PC-3 (cell line): ENCODE measurements around the gene PADI6. TPM values are rescaled to one million over a fixed set of nuclear protein-coding genes. Genes with fewer than 3 reads are reported as not detected.
A peak's percentile ranks its signal among the peaks of the same experiment; 100 is the strongest.

ENCODE experiments used
- ATAC-seq: fragments of 200-7000 bp; cut with Tn5 transposase; 2 replicates; pipeline ENCODE4 v1.9.1; 2020; ENCODE audit warnings: mild to moderate bottlenecking, moderate library complexity
- BruUV-seq: library from RNA; stranded (reverse); fragments of 400-500 nt; replicated peaks from 2 replicates; lab custom pipeline; 2021; lab: Mats Ljungman, UMichigan
- CTCF ChIA-PET: fragments of 300-600 bp; sonication (Branson Sonifier 250); formaldehyde crosslinking; loops from one replicate; lab custom pipeline; 2022; ENCODE audit warnings: antibody characterized with exemption; lab: Charles Lee
- POLR2A ChIA-PET: fragments of 300-600 bp; sonication (Branson Sonifier 250); formaldehyde crosslinking; loops from one replicate; lab custom pipeline; 2022; ENCODE audit warnings: antibody characterized with exemption; ENCODE audit not compliant: unreplicated experiment; lab: Charles Lee
- DNase-seq: peaks from one replicate; pipeline ENCODE4 v3.0.0-alpha.2; 2015
- H2AFZ ChIP-seq: fragments of 300-600 bp; sonication (generic); 2 replicates; pipeline ENCODE4 v1.6.0; 2016; ENCODE audit warnings: antibody characterized with exemption, low read length
- H3F3A ChIP-seq: fragments of 300-600 bp; sonication (generic); one replicate; pipeline ENCODE4 v1.6.0; 2017; ENCODE audit warnings: antibody characterized with exemption, low read length, control low read depth, mild to moderate bottlenecking; ENCODE audit not compliant: unreplicated experiment
- H3K27ac ChIP-seq: fragments of 300-600 bp; sonication (generic); 2 replicates; pipeline ENCODE4 v1.5.1; 2016; ENCODE audit warnings: mild to moderate bottlenecking, low read length
- H3K27me3 ChIP-seq: fragments of 300-600 bp; sonication (generic); 2 replicates; pipeline ENCODE4 v1.6.1; 2016; ENCODE audit warnings: low read length, mixed read lengths
- H3K36me3 ChIP-seq: fragments of 300-600 bp; sonication (generic); 2 replicates; pipeline ENCODE4 v1.6.1; 2016; ENCODE audit warnings: low read depth, mixed run types, low read length, mixed read lengths
- H3K4me1 ChIP-seq: fragments of 300-600 bp; sonication (generic); 2 replicates; pipeline ENCODE4 v1.5.1; 2016; ENCODE audit warnings: low read length; ENCODE audit not compliant: insufficient read depth
- H3K4me2 ChIP-seq: fragments of 300-600 bp; sonication (generic); 2 replicates; pipeline ENCODE4 v1.6.0; 2016; ENCODE audit warnings: low read length
- H3K4me3 ChIP-seq: fragments of 300-600 bp; sonication (generic); 2 replicates; pipeline ENCODE4 v1.5.1; 2016; ENCODE audit warnings: mild to moderate bottlenecking, low read length, mixed read lengths
- H3K79me2 ChIP-seq: fragments of 300-600 bp; sonication (generic); 2 replicates; pipeline ENCODE4 v1.6.1; 2017; ENCODE audit warnings: low read length, mixed read lengths
- H3K9ac ChIP-seq: fragments of 300-600 bp; sonication (generic); 2 replicates; pipeline ENCODE4 v1.6.0; 2016; ENCODE audit warnings: mild to moderate bottlenecking, low read length
- H3K9me2 ChIP-seq: fragments of 300-600 bp; sonication (generic); replicated peaks from 2 replicates; pipeline ENCODE4 v1.6.1; 2016; ENCODE audit warnings: mixed run types, low read length, mixed read lengths
- H3K9me3 ChIP-seq: fragments of 300-600 bp; sonication (generic); 2 replicates; pipeline ENCODE4 v1.6.1; 2016; ENCODE audit warnings: low read length, mixed read lengths
- H4K20me1 ChIP-seq: fragments of 300-600 bp; sonication (generic); 2 replicates; pipeline ENCODE4 v1.6.1; 2016; ENCODE audit warnings: low read length, mixed read lengths
- EZH2 ChIP-seq: fragments of 300-600 bp; sonication (generic); IDR thresholded peaks from one replicate; pipeline ENCODE4 v1.6.1; 2017; ENCODE audit warnings: antibody characterized with exemption, mild to moderate bottlenecking, low read length; ENCODE audit not compliant: unreplicated experiment
- EZH2phosphoT487 ChIP-seq: fragments of 300-600 bp; sonication (generic); IDR thresholded peaks from 2 replicates; pipeline ENCODE4 v1.6.1; 2018; ENCODE audit warnings: mild to moderate bottlenecking, antibody characterized with exemption, low read length, borderline replicate concordance
- intact Hi-C: fragments of 100-400 bp; cut with micrococcal nuclease; formaldehyde crosslinking; loops from 2 replicates; pipeline ENCODE4 v1.9.0; 2023
- total RNA-seq: library from RNA; depleted of rRNA; stranded (reverse); fragments of >200 nt; gene quantifications from 2 replicates; pipeline ENCODE4 v1.2.3, GENCODE V29; 2014
- TF ChIP-seq, protein P1 (sequence below): fragments of 300-600 bp; sonication (generic); conservative IDR thresholded peaks from 2 replicates; pipeline ENCODE4 v1.5.1; 2017; ENCODE audit warnings: antibody characterized with exemption, low read depth, mild to moderate bottlenecking, low read length

The PADI6 gene
- total RNA-seq, 1 experiment from 2014 or later: not detected

DNA sequence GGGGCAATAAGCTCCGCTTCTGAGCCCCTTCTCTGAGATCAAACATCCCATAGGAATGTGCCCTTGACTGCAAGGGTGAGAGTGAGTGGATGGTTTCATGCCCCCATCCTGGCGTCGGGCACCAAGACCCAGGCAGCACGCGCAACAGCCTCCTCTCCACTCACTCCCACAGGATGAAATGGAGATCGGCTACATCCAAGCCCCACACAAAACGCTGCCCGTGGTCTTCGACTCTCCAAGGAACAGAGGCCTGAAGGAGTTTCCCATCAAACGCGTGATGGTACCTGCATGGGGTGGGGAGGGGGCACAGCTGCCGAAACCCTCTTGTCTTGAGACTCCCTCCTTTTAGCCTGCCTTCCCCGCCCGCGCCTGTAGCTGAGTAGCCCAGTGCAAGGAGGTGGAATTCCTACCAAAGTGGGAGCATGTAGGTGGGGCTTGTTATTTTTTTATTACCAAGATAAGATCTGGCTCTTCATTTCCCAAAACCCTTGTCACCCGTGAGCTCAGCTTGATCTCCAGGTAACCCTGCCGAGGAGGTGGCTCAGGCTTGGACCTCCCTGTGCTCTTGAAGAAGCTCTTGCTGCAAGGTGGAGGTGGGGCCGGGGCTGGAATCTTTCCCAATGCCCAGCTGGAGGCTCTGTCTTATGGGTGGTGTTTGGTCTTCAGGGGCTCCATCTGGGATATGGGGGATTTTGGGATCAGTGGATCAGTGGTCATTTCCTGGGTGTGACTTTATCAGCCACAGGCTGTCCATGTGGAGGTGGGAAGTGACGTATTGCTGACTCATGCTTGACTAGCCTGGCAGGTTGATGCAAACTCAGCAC is 24.0 kb upstream of the PADI6 start:
- TSS peak; percentile 74 for BruUV-seq
- H3K79me2 ChIP-seq: no peaks in the 10 kb centered on the region
- peak overlapping the region; percentile 70 for H3K9ac ChIP-seq
- no peak for TF ChIP-seq EZH2
- no peak for TF ChIP-seq EZH2phosphoT487
- TF ChIP-seq, protein P1, sequence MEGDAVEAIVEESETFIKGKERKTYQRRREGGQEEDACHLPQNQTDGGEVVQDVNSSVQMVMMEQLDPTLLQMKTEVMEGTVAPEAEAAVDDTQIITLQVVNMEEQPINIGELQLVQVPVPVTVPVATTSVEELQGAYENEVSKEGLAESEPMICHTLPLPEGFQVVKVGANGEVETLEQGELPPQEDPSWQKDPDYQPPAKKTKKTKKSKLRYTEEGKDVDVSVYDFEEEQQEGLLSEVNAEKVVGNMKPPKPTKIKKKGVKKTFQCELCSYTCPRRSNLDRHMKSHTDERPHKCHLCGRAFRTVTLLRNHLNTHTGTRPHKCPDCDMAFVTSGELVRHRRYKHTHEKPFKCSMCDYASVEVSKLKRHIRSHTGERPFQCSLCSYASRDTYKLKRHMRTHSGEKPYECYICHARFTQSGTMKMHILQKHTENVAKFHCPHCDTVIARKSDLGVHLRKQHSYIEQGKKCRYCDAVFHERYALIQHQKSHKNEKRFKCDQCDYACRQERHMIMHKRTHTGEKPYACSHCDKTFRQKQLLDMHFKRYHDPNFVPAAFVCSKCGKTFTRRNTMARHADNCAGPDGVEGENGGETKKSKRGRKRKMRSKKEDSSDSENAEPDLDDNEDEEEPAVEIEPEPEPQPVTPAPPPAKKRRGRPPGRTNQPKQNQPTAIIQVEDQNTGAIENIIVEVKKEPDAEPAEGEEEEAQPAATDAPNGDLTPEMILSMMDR: no peak
- H2AFZ ChIP-seq: peak overlapping the region; percentile 74
- H3K27ac ChIP-seq: peak overlapping the region; percentile 95
- ChIA-PET CTCF (no interaction called here), POLR2A (no interaction called here)
- intact Hi-C loops: no loop called here
- peak overlapping the region; percentile 64 for H3K4me2 ChIP-seq
- H3K4me3 ChIP-seq: peak overlapping the region; percentile 39; the same call in 1 of the 2 replicates
- H3F3A ChIP-seq: no peaks in the 10 kb centered on the region
- H3K36me3 ChIP-seq: no peaks in the 10 kb centered on the region
- DNase-seq (peak; percentile 97), ATAC-seq (peak; percentile 89)
- no peaks in the 10 kb centered on the region for H3K27me3 ChIP-seq
- H3K4me1 ChIP-seq: peaks cover 20% of the 10 kb centered on the region
- H3K9me2 ChIP-seq: no peaks in the 10 kb centered on the region
- H3K9me3 ChIP-seq: no peaks in the 10 kb centered on the region
- no peaks in the 10 kb centered on the region for H4K20me1 ChIP-seq

DNA sequence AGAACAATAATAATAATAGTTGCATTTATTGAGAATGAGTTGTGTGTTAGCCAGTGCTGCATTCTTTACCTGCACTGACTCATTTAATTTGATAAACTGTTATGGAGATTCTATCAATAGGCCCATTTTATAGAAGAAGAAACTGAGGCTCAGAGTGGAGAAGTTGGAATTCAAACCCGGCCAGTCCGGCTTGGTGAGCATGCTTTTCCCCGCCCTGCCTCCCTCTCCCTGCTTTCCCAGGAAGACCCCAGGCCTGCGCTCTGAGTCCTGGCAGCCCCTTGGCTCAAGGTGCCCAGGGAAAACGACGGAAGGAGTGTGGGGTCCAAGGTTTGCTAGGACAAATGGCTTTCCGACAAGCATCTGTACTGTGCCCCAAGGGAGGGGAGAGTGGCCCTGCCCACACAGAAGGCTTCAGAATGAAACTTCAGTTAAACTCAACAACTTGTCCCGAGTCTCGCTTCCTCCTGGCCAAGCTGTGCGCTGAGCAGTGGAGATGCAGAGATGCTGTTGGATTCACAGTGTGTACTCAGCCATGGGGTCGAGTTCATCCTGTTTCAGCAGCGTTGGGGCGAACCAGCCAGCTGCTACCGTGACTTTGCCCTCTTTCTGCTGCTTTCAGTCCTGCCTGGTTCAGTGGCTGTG is 23.3 kb upstream of the PADI6 start:
- no peak for DNase-seq

More for the DNA sequence above, 23.3 kb upstream of the PADI6 start:
- ATAC-seq: no peak
- Histone ChIP-seq H3K9me2 (no peaks in the 10 kb centered on the region), H3K27me3 (no peaks in the 10 kb centered on the region), H3K79me2 (no peaks in the 10 kb centered on the region), H3K4me3 (no peak overlapping the region), H3K9ac (peak overlapping the region; percentile 14; the same call in 1 of the 2 replicates), H3K4me1 (peaks cover 20% of the 10 kb centered on the region), H3K9me3 (no peaks in the 10 kb centered on the region), H4K20me1 (no peaks in the 10 kb centered on the region), H3F3A (no peaks in the 10 kb centered on the region), H3K27ac (peak overlapping the region; percentile 95), H3K36me3 (no peaks in the 10 kb centered on the region), H2AFZ (no peak overlapping the region), H3K4me2 (no peak overlapping the region)
- intact Hi-C loops: no loop called here
- ChIA-PET CTCF (no interaction called here), POLR2A (no interaction called here)
- BruUV-seq: no TSS peak
- TF ChIP-seq, protein P1: no peak
- TF ChIP-seq EZH2phosphoT487 (no peak), EZH2 (no peak)
